HuH-7.5 (cell line): ENCODE measurements around the gene PHETA1.

Experiments used
- DNase-seq: peaks from one replicate; pipeline ENCODE4 v3.0.0; 2011; ENCODE audit warnings: low spot score

The PHETA1 gene

DNA sequence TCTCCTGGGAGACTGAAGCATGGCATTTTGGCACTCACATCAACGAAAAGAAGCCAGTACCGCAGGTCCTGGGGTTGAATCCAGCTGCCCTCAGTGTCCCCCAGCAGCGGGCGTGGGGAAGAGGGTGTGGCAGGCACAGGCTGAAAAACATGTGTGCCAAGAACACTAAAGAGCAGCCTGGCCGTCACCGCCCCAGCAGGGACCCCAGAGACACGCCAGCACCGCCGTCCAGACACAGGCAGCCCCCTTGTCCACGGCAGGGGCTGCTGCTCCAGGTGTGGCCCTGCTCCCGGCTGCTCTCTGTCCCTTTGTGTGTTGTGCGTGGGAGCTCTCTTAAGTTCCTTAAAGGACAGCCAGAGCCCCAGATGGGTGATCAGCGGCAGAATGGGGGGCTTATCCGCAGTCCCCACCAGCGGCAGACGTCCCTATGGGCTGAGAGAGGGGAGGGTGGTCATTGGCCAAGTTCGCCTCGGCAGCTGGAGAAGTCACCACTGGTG is 556 bp downstream of the PHETA1 start:
- DNase-seq = peak; percentile 51

DNA sequence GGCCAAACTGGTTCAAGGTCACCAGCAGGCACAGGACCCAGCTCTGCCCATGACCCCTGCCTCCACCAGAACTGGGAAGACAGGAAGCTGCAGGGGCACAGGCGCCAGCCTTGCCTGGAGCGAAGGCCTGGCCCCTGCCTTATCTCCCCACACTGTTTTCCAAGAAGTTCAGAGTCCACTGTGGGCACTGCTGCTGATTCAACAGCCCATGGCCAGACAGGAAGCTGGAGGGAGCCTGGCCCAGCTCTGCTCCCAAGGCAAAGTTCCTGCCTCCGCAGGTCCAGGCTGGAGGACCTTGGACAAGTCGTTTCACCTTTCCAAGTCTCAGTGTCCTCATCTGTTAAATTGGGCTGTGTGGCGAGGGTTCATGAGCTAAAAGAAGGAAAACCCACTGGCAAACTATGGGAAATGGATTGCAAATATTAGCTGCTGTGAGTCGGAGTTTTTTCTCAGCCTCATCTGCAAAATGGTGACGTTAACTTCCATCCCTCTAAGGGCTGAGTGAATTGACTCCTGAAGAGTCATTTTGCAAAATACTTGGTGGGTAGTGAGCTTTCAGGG is 1.2 kb downstream of the PHETA1 start:
- DNase-seq = peak; percentile 80

DNA sequence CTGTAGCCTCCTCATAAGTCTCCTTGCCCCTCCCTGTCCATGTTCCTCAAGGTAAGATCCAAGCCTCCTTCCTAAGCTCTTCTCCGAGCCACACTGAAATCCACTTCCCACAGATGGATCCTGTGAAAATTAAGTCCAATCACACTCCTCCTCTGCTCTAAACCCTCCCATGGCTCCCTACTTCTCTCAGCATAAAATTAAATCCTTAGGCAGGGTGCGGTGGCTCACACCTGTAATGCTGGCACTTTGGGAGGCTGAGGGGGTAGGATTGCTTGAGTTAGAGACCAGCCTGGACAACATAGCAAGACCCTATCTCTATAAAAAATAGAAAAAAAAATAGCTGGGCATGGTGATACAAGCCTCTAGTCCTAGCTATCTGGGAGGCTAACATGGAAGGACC is 2.3 kb downstream of the PHETA1 start:
- DNase-seq = no peak

DNA sequence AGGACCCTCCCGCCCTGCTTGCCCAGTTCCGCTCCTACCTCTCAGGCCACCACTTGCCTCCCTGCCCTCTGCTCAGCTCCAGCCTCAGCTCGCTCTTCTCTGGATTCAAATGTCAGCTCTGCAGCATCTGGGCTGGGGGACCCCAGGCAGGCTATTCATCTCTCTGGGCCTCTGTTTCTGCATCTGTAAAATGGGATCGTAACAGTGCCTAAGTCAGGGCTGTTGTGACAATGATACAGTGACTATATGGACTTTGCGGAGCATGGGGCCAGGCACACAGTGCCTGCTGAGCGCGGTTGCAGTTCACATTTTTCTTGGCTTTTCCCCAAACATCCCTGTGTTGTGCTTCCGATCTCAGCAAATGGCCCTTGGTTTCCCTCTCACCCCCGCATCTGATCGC is 2.8 kb downstream of the PHETA1 start:
- no peak for DNase-seq

DNA sequence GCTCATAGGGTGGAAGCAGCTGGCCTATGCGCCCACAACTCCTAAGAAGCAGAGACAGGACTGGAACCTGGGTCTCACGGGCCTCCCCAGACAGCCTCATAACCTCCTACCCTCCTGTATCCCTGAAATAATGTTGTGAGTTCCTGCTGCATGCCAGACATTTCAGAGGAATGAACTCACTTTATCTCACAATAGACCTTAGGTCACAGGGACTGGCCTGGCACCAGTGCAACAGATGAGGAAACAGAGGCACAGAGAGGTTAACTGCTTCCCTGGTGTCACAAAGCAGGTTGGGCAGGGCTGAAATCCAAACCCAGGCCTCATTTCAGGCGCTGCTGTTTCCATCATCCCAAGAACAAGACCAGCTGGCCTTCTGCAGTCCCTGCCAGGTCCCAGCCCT is 5.3 kb downstream of the PHETA1 start:
- no peak for DNase-seq

DNA sequence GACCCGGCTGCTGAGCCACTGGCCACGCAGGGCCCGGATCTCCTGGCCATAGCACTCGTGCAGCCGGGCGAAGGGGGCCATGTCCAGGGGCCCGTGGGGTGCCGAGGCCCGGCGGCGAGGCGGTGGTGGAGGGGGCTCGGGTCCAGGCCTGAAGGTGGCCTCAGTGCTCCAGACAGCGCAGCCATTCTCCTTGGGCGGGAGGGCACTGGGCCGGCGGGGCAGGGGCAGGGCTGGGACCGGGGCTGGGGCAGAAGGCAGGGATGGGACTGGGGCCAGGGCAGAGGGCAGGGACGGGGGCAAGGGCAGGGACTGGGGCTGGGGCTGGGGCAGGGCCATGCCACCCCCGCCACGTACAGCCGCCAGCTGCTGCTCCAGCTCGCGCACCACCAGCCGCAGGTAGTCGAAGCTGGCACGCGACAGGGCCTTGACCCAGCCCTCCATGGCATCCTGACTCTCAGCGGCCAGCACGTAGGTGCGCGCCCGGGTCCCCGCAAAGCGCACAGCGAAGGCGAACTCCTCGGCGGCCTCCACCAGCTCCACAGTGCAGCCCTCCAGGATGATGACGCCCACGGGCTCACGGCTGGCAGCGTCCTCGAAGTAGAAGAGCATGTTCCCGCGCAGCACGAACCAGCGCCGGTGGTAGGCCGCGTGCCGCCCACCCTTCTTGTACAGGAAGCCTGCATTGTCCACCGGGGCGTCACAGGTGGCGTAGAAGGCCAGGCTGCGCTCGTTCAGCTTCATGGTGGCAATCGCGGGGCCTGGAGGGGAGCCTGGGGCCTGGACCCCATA is 6.0 kb downstream of the PHETA1 start:
- DNase-seq = no peak

DNA sequence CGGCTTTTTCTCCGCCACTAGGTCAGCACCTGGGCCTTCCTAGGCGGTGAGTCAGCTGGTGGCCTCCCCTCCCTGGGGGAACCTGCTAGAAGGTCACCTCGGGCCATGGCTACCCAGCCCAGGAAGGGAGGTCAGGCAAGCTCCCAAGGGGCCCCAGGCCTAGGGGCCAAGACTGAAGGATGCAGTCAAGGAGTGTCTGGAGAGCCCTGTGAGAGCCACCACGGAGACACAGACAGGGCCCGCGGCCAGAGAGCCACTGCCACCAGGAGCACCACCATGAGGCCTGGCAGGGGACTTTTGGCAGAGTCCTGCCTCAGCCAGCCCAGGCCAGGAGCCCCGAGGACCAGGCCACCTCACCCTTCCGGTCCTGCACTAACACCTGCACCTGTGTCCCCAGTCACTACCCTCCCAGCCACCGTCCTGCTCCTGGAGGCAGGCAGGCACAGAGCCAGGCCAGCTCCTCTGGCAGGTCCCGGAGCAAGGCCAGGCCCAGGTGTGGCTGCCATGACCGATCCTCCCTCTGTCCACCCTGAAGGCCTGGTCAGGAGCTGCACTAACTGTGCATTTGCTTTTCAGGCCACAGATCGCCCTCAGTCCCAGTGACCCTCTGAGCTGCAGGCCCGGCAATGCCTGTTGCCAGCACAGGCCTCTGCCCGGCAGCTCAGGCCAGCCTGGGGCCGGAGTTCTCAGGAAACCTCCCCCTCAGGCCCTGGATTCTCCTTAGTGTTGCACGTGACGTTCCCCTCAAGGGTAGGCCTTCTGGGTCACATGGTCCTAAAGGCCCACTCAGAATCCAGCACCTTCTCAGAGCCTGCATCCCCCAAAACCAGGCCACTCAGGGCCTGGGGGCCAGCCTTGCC is 6.9 kb downstream of the PHETA1 start:
- DNase-seq = no peak

DNA sequence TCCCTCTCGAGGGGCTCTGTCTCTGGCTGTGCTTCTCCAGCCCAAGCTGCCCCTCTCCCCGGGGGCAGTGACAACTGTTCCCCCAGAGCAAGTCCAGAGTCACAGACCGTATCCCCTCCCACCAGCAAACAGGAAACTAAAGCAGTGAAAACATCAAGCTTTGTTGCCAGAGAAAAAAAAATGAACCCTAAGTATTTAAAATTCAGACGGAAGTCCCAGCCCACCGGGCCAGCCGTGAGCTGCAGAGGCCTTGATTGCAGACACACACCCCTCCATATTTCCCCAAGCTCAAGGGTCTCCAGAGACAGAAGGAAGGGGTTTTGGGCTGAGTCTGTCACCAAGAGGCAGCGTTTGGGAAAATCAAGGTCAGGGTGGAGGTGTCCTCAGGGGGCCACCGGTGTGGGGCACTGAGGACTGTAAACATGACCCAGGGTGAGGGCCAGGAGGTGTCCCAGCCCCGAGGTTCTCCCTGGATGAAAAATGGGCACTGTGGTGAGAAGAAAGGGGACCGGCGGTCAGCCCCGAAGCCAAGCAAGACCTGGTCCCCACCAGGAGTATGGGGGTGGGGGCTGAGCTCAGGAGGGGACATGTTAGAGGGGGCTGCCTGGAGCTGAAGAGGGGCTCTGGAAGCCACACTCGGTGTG is 7.7 kb downstream of the PHETA1 start:
- DNase-seq = no peak

DNA sequence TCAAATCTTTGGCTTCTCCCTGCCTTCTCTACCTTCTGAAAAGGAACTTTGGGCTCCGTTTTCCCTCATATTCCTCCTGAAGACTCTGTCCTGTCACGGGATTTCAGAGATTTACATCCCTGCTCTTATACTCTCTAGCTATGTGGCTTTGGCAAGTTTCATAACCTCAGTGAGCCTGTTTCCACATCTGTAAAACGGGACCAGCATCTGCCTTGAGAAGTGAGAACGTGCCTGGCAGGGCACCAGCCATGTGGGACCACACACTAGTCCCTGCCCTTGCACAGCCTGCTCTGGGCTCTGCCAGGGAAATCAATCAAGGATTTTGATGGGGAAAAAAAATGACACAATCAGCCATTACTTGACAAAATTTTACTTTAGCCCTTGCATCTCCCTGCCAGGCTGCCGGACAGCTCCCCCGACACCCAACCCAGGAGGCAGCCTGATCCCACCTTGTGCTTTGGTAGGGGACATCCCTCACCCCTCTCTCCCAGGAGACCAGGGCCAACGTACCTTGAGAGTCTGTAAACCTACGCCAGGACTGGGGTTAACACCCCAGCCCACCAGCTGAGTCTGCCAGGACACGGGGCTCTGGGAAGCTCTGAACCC is 8.5 kb downstream of the PHETA1 start:
- DNase-seq = no peak

DNA sequence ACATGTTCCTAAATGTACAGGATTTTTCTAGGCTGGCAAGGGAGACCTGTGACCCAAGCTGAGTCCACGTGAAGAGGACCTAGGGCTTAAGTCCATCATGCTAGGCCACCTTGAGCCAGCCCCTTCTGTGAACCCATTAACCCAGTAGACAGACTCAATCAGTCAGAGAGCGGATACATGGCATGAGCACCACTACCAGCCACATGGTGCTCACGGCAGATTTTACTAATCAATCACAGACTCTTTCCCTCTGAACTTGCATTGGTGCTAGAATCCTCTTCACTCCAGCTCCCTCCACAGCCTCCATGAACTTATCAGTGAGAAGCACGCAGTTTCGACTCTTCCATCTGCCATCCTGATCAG is 9.0 kb downstream of the PHETA1 start:
- no peak for DNase-seq

DNA sequence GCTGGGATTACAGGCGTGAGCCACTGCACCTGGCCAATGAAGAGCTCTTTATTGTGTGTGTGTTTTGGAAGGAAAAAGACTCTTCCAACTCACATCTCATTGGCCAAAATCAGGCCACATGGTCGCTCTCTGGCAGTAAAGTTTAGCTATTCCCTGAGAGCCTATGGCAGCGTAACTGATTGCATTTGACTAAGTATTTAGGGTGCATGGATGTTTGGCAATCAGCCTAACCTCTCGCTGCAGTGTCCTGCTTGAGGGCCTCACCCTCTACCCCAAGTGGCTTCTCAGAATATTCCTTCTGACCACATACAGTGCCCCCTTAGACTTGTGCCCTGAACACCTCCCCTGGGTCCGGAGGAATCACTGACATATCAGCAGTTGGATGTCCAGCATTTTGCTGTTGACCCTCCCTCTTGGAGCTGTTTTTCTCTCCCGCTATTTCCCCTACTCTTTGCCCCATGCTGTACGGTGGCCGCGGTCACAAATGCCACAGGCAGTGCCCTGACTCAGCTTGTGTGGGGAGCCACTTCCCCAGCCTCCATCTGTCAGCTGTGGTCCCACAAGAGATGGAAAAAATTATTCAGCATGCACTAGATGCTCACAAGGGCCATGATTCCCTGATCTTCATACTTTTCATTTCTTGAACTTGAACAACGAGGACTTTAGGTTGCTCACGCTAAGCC is 9.5 kb downstream of the PHETA1 start:
- no peak for DNase-seq

DNA sequence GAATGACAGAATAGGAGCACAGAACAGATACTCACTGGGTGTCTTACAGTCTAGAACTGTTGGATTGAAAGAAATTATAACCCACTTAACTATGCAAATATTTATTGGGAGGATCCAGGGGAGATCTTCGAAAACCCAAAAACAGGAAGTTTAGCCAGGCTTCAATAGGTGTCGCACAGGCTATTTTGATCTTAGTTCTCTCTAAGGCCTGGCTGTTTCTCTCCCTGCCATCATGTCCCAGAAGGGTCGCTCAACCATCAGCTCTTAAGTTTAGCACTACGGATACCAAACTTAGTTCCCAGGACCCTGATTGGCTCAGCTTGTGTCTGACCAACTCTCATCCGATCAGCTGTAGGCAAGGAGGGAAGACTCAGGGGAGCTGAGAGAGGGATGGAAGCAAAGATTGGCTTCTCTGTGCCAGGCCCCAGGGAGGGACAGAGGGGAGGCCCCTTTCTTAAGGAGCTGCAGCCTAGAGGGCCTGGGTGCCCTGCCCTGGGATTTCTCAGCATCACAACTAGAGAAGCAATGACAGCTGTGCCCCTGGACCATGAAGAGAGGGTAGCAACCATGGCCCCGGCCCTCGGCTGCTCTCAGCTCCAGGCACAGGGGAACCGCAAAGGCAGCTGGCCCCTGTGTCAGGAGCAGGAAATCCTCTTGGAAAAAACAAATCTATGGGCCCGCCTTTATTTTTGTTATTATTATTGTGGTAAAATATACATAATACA is 13.5 kb downstream of the PHETA1 start:
- DNase-seq = no peak

DNA sequence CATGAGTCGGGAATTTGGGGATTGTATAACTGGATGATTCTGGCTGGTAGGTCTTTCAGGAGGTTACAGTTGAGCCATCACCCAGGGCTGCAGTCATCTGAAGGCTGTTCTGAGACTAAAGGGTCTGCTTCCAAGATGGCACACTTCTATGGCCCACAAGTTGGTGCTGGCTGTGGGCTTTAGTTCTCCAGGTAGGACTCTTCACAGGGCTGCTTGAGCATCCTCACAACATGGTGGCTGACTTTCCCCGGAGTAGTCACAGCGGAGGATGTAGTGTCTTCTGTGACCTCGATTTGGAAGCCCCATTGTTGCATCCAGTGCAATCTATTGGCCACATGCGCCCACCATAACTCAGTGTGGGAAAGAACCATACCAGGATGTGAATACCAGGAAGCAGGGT is 14.4 kb downstream of the PHETA1 start:
- DNase-seq = no peak

DNA sequence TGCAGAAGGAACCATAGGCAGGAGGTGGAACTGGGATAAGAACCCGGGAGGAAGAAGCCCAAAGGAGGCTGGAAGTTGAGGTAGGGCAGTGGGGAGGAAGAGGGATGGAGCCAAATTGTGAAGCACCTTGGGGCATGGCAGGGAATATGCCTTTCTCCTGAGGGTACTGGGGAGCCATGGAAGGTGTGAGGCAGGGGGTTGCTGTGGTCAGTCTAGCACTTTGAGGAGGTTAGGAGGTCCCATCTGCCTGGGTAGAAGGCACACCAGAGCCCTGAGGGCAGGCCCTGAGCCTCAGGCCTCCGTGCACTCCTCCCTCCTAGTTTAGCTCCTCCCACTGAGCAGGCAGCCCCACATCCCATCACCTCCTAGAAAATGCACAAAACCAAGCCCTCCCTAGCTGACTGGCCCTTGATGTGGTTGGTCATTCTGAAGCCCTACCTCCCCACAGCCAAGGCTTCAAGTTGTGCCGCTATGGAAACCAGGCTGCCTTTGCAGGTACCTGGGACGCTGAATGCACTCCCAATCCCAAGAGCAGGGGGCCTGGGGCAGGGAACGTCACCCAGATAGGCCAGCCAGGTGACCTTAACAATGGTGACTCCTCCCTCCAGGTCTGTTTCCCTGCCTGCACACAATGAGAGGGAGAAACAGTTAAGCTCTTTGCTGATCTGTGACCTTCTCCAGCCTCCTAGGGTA is 15.1 kb downstream of the PHETA1 start:
- no peak for DNase-seq

DNA sequence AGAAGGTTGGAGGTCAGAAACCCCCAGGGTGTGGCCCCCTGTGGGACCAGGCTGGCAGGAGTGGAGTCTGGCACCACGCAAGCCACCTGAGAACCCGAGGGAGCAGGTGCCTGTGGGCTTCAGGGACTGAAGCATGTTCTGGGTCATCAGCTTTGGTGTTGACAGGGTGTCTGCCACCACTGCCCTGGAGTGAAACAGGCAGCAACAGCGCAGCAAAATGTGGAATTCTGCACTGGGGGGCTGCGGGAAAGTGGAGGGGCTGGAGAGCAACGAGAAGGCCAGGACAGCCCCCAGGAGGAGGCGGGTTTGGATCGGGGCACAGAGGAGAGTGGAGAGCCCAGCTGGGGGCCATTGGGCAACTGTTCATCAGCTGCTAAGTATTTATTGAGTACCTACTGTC is 15.9 kb downstream of the PHETA1 start:
- DNase-seq = no peak

DNA sequence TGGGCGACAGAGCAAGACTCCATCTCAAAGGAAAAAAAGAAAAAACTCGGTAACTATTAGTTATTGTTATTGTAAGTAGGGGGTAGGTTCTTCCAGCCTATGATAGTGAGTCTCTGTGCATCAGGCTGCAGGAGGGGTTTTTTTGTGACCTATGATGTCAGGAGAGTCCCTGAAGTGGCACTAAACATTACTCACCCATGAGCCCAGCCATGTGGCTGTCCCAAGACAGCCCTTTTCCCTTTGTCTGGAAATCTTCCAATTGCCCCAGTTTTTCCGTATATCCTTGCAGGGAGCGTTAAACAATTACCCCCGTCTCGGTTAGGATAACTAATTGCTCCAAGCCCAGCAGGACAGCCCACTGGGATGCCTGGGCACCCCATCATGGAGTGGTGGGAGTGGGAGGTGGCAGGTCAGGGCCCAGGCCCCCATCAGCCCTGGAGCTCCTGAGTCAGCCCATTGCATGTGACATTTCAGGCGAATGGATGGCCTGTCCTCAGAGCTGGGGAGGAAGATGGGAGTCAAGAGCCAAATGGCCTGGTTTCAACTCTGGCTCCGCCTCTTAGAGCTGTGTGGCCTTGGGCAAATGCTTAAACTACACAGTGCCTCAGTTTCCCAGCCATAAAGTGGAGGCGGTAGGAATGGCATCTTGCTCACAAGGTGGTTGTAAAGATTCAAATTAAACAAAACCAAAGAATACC is 16.4 kb downstream of the PHETA1 start:
- DNase-seq = no peak

DNA sequence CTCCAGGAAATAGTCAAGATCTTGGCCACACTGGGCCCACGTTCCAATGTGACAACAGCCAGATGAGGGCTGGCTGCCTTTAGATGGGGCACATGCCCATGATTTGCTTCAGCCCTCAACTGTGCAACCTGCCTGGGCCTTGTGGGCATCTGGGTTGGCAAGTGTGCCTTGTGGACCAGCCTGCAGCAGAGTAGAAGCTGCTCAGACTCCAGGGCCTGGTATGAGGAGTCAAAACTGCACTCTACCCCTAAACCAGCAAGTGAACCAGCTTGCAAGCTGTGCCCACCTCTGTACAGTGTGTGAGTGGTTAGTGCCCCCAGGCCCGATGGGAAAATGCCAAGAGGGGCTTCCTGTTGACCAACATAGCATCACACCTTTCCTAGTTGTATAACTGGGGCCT is 17.9 kb downstream of the PHETA1 start:
- no peak for DNase-seq

DNA sequence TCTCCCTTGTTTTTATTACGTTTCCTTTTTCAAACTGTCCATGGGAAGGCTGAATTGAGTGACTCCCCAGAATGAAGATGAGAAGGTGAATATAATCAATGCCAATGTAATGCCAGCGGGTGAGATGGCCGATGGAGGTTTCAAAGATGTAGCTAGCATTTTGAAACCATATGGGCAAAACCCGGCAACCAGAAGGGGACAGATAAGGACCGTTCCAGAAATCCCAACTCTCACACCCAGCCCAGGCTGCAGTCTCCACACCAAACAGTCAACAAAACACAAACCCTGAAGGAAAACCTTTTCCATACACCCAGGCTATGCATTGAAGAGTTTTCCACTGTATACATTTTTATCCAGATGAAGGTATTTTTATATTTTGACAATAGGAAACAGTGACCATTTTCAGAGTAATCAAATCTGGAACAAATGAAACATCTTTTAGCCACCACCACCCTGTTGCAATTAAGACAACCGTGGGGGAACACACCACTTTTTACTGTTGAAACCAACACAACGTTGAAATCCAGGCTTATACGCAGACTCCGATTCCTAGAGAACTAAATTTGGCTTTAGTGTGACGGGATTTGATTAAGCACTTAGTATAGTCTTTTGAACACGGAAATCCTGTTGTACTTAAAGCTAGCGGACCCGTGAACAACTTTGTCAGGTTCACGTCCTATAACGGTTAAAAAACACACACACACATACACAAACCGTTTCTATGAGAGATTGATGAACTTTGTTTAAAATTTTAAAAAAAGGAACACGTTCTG is 19.0 kb downstream of the PHETA1 start:
- DNase-seq = no peak
